Measurements from ENCODE around the gene AGL. TPM values are rescaled to one million over a fixed set of nuclear protein-coding genes. Genes with fewer than 3 reads are reported as not detected.
A peak's percentile ranks its signal among the peaks of the same experiment; 100 is the strongest.

AGL gene
- total RNA-seq, 1 experiment from 2014 or later, result 12.7 TPM

DNA sequence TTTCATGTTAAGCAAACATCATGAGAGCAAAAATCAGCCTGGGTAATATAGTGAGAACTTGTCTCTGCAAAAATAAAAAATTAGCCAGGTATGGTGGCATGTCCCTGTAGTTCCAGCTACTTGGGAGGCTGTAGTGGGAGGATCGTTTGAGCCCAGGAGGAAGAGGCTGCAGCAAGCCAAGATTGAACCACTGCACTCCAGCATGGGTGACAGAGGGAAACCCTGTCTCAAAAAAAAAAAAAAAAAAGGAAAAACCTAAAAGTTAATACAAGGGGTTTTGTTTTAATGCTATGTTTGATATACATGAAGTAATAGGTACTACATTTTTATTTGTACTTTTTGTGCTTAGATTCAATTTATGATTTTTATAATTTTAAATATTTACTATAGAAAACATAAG lies 92.6 kb downstream of the AGL start:
- no peaks in the 10 kb centered on the region for H3K36me3 ChIP-seq (ENCODE audit: insufficient read depth, low read length, poor library complexity, severe bottlenecking)
- no peaks in the 10 kb centered on the region for H3K9me3 ChIP-seq (ENCODE audit: low read depth, low read length, poor library complexity, severe bottlenecking)
- no peak overlapping the region for H3K4me3 ChIP-seq (ENCODE audit: low read depth, low read length, poor library complexity, severe bottlenecking)
- H3K4me1 ChIP-seq (ENCODE audit: insufficient read depth, low read length, poor library complexity, severe bottlenecking), result no peaks in the 10 kb centered on the region
- no peak overlapping the region for H3K27ac ChIP-seq (ENCODE audit: low read depth, low read length, poor library complexity, severe bottlenecking)
- POLR2A ChIA-PET (ENCODE audit: low non-redundant PET), result no interaction called here
- CTCF ChIA-PET, result no interaction called here
- no peak for DNase-seq (ENCODE audit: low spot score)
- intact Hi-C loops (cut with micrococcal nuclease; ENCODE audit: unreplicated experiment), result no loop called here
- H3K27me3 ChIP-seq (replicated peaks; ENCODE audit: insufficient read depth, low read depth, low read length, poor library complexity), result no peaks in the 10 kb centered on the region
- BruUV-seq (replicated peaks), result no TSS peak
- TF ChIP-seq, protein P1, sequence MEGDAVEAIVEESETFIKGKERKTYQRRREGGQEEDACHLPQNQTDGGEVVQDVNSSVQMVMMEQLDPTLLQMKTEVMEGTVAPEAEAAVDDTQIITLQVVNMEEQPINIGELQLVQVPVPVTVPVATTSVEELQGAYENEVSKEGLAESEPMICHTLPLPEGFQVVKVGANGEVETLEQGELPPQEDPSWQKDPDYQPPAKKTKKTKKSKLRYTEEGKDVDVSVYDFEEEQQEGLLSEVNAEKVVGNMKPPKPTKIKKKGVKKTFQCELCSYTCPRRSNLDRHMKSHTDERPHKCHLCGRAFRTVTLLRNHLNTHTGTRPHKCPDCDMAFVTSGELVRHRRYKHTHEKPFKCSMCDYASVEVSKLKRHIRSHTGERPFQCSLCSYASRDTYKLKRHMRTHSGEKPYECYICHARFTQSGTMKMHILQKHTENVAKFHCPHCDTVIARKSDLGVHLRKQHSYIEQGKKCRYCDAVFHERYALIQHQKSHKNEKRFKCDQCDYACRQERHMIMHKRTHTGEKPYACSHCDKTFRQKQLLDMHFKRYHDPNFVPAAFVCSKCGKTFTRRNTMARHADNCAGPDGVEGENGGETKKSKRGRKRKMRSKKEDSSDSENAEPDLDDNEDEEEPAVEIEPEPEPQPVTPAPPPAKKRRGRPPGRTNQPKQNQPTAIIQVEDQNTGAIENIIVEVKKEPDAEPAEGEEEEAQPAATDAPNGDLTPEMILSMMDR (conservative IDR thresholded peaks at IDR 0.05; ENCODE audit: low read depth, low read length), result no peak
- TF ChIP-seq EZH2 (IDR thresholded peaks at IDR 0.05; ENCODE audit: borderline replicate concordance, low read depth, low read length, poor library complexity, severe bottlenecking), result no peak

DNA sequence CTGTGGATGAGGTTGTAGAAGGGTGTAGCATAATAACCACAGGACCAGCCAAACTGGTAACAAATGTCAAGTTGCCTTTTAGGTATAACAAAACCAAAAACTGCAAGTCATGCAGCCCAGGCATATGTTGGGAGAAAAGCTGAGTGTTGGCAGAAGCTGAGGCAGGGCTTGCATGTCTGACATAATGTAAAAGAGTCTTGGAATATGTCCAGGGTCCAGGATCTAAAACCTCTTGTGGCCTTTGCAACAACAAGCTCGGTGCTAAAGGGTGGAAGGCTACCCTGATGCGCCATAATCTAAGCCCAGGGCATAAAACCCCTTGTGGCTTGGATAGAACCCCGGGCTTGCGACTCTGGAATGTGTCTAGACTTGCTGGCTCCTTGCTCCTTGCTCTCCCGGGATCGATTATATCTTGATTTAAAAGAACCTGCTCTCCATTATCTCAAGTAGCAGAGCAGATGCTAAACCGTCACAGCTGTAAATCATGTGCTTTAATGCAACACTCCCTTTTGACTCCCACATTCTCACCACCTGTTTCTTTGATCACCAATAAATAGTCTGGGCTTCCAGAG lies 93.1 kb downstream of the AGL start:
- no peaks in the 10 kb centered on the region for H3K9me3 ChIP-seq (ENCODE audit: low read depth, low read length, poor library complexity, severe bottlenecking)
- intact Hi-C loops (cut with micrococcal nuclease; ENCODE audit: unreplicated experiment), result no loop called here
- H3K27me3 ChIP-seq (replicated peaks; ENCODE audit: insufficient read depth, low read depth, low read length, poor library complexity), result no peaks in the 10 kb centered on the region
- no peak overlapping the region for H3K4me3 ChIP-seq (ENCODE audit: low read depth, low read length, poor library complexity, severe bottlenecking)
- H3K36me3 ChIP-seq (ENCODE audit: insufficient read depth, low read length, poor library complexity, severe bottlenecking), result no peaks in the 10 kb centered on the region
- POLR2A ChIA-PET (ENCODE audit: low non-redundant PET), result no interaction called here
- CTCF ChIA-PET, result no interaction called here
- DNase-seq (ENCODE audit: low spot score), result peak; percentile 31
- H3K4me1 ChIP-seq (ENCODE audit: insufficient read depth, low read length, poor library complexity, severe bottlenecking), result no peaks in the 10 kb centered on the region
- BruUV-seq (replicated peaks), result no TSS peak
- no peak for TF ChIP-seq EZH2 (IDR thresholded peaks at IDR 0.05; ENCODE audit: borderline replicate concordance, low read depth, low read length, poor library complexity, severe bottlenecking)
- TF ChIP-seq, protein P1 (conservative IDR thresholded peaks at IDR 0.05; ENCODE audit: low read depth, low read length), result no peak
- H3K27ac ChIP-seq (ENCODE audit: low read depth, low read length, poor library complexity, severe bottlenecking), result no peak overlapping the region

DNA sequence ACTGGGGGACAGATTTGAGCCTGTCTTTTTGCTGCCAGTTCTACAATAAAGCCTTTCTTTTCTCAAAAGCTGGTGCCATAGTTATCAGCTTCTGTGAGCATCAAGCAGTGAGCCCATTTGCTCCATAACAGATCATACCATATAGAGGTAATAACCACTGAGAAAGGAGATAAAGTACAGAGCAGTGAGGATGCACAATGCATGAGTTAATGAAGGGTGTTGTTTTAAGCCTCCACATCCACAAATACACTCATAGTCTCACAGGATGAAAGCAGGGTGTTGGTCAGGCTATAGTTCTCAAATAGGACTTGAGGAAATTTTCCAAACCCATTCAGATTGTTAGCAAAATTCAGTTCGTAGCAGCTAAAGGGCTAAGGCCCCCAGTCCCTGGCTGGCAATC lies 94.0 kb downstream of the AGL start:
- DNase-seq (ENCODE audit: low spot score), result no peak
- no TSS peak for BruUV-seq (replicated peaks)
- no peak overlapping the region for H3K4me3 ChIP-seq (ENCODE audit: low read depth, low read length, poor library complexity, severe bottlenecking)
- ChIA-PET CTCF (no interaction called here), POLR2A (ENCODE audit: low non-redundant PET) (no interaction called here)
- no peaks in the 10 kb centered on the region for H3K36me3 ChIP-seq (ENCODE audit: insufficient read depth, low read length, poor library complexity, severe bottlenecking)
- intact Hi-C loops (cut with micrococcal nuclease; ENCODE audit: unreplicated experiment), result no loop called here
- no peak overlapping the region for H3K27ac ChIP-seq (ENCODE audit: low read depth, low read length, poor library complexity, severe bottlenecking)
- TF ChIP-seq, protein P1 (conservative IDR thresholded peaks at IDR 0.05; ENCODE audit: low read depth, low read length), result no peak
- no peak for TF ChIP-seq EZH2 (IDR thresholded peaks at IDR 0.05; ENCODE audit: borderline replicate concordance, low read depth, low read length, poor library complexity, severe bottlenecking)
- no peaks in the 10 kb centered on the region for H3K4me1 ChIP-seq (ENCODE audit: insufficient read depth, low read length, poor library complexity, severe bottlenecking)
- H3K27me3 ChIP-seq (replicated peaks; ENCODE audit: insufficient read depth, low read depth, low read length, poor library complexity), result no peaks in the 10 kb centered on the region
- no peaks in the 10 kb centered on the region for H3K9me3 ChIP-seq (ENCODE audit: low read depth, low read length, poor library complexity, severe bottlenecking)
